Measurements from ENCODE around the gene POLR1A.

POLR1A gene

DNA sequence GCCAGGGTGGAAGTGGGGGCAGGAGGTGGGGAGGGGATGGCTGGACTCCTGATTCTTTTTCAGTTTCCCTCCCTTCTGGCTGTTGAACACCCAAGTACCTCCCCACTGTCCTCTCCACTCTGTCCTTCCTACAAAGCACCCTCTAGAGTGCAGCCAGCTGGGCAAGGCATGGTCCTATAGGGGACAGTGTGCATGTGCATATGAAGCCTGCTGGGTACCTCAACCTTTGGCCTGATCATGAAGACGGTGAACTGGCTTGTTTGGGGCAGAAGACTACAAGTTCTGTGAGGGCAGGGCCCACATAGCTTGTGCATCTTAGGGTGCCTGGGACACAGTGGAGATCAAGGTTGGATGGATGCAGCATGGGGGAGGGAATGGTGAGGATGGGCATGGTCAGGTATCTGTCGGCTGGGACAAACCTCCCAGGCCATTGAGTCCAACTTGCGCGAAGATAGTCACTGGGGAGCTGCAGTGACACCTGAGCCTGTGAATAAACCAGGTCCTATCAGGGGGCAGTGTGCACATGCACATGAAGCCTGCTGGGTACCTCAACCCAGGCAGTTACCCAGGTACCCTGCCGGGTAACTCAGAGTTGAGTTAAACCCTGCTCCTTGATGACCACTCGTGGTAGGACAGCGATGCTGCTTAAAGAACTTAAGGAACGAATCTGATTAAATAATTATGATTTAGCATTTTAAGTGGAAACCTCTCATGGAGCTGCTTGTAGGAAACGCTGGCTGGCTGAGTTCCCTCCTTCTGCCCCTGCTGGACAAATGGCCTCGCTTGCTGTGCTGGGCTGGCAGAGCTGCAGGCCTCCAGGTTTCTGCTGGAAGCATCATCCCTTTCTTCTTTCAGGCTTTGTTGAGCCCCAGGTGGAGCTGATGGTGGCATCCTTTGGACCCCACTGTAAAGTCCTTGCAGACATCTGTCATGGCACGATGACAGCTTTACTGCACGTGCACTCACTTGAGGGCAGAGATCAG lies 84.0 kb downstream of the POLR1A start:
- DNase-seq (ENCODE audit: low spot score), result peak; percentile 28

DNA sequence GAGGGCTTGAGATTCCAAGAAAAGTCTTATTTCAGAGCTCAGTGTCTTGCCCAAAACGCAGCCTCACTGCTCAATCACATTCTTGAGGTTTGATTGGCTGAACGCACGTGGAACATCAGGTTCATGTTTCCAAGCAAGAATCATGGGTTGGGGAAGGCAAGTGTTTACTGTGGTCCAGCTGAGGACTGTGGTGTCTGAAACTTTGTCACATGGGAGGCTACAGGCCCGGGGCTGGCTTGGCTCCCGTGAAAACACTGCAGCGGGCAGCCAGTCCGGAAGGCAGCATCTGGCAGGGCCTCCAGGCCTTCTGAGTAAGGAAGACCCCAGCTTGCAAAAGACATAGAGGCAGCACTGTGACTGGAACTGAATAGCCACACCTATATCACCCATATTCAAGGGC lies 84.7 kb downstream of the POLR1A start:
- no peak for DNase-seq (ENCODE audit: low spot score)

DNA sequence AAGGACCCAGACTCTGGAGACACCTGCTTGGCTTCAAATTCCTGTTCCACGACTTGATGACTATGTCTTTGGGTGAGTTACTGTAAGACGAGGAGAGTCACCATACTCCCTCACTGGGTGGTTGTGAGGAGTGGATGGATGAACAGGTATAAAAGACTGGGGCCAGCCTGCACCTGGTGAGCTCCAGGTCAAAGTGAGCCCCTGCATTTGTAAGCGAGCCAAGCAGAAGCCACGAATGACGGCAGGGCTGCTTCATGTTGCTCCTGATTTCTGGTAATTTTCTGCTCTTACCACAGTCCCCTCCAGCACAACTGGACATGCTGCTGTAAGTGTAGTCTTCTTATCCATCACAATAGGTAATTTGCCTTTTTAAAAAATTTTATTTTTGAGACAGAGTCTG lies 86.6 kb downstream of the POLR1A start:
- no peak for DNase-seq (ENCODE audit: low spot score)

DNA sequence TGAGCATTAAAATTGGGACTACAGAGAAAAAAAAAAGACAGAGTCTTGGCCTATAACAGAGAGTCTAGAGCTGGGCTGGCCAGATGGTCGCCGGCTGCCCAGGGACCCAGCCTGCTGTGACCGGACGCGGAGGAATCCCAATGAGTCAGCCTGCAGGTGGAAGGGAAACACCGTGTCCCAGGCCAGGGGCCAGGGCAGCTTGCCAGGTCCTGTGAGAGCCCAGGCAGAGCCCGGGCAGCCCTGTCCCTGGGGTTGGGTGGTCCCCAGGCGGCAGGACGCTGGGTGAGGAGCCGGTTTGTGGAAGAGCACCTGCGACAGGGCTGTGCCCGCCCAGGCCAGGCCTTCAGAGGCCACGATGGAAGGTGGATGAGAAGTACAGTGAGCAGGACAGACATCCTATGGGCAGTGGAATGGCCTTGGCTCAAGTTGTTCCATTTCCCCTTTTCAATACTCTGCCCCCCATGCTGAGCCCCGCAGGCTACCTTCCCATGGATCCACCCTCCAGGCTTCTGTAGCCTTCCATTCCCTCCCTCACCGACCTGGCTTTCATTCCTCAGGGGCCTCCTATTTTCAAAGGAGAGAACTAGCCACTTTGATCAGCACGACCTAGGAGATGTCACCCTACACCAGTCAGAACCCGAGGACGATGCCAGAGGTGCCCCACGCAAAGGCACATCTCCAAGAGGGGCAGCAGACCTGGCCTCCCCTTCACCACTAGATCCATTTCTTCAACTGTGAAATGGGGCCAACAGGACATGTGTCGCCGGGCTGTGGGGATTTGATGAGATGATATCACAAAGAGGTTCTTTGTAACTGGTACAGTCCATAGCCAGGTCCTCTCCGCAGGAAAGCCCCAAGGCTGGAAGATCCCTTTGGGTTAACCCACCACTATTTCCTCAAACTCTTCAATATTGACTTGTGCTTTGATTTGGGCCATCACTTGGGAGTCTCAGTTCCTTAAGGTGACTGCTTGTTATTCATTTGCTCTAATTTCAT lies 87.5 kb downstream of the POLR1A start:
- DNase-seq (ENCODE audit: low spot score), result no peak

- no peak for DNase-seq (ENCODE audit: low spot score)
These were observed 89.1 kb downstream of the POLR1A start for GRCh38 chr2:86016581-86016980.

DNA sequence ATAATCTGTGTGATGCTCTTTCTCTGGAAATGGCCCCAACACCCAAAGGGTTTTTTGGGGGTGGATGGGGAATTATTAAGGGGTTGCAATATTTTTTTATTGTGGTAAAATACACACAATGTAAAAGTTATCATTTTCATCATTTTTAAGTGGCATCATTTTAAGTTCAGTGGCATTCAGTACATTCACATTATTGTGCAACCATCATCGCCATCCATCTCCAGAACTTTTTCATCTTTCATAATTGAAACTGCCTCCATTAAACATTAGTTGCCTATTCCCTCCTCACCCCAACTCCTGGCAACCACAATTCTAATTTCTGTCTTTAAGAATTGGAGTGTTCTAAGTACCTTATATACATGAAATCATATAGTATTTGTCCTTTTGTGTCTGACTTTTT lies 90.0 kb downstream of the POLR1A start:
- no peak for DNase-seq (ENCODE audit: low spot score)

- DNase-seq (ENCODE audit: low spot score), result no peak
These were observed 90.7 kb downstream of the POLR1A start for GRCh38 chr2:86015006-86015405.

DNA sequence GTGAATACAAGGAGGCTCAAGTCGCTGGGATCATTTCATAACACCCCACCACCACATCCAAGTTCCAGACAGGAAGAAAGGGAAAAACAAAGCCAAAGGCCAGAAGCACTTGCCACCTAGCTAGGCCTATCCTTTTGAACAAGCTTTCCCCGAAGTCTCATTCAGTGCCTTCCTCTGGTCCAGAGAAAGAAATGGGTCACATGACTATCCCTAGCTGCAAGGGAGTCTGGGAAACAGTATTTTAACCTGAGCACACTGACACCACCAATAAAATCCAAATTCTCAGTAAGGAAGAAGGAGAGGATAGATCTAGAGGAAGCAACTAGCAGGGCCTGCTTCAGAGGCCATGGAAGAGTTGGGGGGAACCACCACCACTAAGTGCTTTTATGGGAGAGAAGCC lies 91.2 kb downstream of the POLR1A start:
- DNase-seq (ENCODE audit: low spot score), result no peak

DNA sequence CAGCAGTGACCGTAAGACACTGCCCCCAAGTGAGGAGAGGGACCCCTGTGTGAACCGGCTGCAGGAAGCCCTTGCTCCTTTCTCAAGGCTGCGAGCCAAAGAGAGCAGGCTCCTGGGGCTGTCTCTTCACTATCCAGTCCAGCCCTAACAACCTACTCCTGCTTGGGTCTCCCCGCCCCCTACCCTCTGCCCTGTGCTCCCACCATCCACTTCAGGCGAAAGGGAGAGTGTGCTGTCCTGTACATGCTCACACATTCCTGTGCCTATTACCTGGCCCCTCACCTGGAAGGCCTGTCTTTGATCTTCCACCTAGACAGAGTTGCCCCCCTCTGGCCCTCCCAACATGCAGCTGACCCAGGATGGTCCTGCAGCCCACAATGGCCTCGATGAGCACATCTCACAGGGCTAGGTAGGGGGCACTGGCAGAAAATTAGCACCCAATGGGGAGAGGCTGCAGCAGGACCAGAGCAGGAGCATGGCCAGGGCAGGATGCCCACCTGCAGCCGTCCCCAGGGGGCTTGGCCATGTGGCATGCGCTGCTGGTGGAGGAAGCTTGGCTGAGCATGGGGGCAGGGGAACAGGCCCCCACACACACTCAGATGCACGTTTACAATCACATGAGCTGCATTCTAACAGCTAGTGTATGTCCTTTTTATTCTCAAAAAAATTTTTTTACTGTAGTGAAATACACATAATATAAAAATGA lies 93.5 kb downstream of the POLR1A start:
- no peak for DNase-seq (ENCODE audit: low spot score)

GRCh38 chr2:86011449-86011941 lies 94.2 kb downstream of the POLR1A start:
- DNase-seq (ENCODE audit: low spot score), result no peak

- DNase-seq (ENCODE audit: low spot score), result no peak
These were observed 95.6 kb downstream of the POLR1A start for GRCh38 chr2:86010083-86010482.

- DNase-seq (ENCODE audit: low spot score), result no peak
These were observed 99.2 kb downstream of the POLR1A start for GRCh38 chr2:86006524-86006923.

DNA sequence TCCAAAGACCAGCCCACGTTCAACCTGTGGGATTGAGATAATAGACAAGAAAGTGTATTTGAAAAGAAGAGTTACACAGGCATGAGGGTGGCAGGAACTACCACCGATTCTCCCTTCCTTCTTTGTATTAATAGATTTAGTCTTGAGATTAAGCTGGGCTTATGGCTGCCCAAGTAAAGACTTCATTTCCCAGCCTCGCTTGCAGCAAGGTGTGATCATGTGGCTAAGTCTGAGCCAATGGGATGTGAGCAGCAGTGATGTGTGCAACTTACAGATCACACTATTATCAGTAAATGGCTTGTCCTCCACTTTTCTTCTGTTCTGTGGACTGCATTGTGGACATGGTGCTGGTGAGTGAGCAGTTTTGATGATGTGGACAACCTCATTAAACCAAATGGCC lies 101.7 kb downstream of the POLR1A start:
- DNase-seq (ENCODE audit: low spot score), result no peak

DNA sequence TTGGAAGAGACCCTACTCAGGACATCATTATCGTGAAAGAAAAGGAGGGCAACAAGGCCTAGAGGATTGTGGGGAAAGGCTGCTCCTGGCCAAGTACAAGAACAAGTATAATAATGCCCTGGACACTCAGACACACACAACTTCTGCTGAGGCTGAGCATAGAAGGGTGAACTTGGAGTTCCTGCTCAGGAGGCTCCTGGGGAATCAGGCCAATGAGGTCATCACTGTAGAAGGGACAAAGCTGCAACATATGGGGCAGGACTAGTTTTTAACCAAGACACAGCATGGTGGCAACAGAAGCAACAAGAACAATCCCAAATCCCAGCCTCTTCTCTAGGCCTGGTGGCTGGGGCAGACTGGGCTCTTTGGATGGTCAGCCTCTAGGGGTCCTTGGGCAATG lies 102.6 kb downstream of the POLR1A start:
- DNase-seq (ENCODE audit: low spot score), result no peak

DNA sequence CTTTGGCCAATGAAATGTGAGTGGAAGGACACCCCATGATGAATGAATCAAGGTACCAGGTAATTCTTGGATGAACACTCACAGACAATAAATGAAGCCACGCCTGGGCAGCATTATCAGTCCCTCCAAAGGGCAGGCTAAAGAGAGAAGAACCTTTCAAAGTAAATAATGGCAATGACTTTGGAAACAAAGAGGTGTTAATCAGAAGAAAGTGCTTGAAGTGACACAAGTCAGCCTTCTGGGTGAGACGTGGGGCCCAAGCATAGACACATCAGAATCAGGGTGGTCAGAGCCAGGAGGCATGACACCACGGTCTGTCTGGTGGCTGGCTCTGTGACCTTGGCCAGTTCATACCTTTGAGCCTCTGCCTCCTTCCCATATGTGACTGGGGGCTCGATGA lies 103.3 kb downstream of the POLR1A start:
- DNase-seq (ENCODE audit: low spot score), result no peak

GRCh38 chr2:86001326-86001725 lies 104.4 kb downstream of the POLR1A start:
- DNase-seq (ENCODE audit: low spot score), result no peak

DNA sequence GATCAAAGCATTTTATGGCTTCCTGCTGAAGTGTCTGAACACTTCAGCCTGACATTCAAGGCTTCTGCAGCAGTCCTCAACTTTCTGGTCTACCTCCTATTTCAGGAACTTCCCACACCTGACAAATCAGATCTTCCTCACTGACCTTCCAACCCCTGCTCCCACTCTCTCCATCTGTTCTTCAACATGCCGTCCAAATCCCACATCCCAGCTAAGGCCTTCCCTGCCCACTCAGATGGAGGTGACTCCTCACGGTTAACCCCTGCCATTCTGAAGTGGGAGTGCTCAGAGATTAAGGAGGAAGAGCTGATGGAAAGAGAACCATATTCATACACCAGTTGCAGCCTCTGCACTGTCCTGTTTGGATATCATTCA lies 104.8 kb downstream of the POLR1A start:
- DNase-seq (ENCODE audit: low spot score), result no peak

DNA sequence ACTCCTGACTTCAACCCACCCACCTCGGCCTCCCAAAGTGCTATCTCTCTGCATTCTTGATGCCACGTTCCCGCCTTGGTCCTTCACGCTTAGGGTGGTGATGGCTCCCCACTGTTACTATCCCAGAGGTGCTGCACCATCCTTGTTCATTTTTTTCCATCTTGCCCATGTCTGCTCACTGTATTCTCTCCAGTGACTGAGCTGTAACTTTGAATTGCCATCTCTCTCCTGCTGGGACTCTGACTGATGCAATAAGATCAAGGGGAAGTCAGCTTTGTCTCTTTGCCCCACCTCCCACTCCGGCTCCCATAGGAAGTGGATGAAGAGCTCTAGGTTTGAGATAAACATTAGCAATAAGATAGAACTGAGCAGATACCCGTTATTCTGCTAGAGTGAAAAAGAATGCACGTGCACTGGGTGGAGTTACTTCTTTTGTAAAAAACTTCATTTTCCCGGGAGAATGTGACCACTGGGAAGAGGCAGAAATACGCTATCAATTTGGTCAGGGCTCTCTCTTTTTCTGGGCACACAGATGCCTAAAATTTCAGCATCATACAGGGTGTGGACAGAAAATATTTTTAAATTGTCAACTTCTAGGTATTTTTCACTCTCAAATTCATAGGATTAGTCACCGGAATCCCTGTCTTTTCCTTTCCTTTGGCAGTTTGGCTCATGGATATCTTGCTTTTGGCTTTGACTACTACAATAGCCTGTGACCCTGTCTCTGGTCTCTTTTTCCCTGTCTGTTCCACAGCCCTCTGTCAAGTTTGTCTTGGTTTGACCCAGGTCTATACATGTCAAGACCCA lies 105.4 kb downstream of the POLR1A start:
- DNase-seq (ENCODE audit: low spot score), result no peak

DNA sequence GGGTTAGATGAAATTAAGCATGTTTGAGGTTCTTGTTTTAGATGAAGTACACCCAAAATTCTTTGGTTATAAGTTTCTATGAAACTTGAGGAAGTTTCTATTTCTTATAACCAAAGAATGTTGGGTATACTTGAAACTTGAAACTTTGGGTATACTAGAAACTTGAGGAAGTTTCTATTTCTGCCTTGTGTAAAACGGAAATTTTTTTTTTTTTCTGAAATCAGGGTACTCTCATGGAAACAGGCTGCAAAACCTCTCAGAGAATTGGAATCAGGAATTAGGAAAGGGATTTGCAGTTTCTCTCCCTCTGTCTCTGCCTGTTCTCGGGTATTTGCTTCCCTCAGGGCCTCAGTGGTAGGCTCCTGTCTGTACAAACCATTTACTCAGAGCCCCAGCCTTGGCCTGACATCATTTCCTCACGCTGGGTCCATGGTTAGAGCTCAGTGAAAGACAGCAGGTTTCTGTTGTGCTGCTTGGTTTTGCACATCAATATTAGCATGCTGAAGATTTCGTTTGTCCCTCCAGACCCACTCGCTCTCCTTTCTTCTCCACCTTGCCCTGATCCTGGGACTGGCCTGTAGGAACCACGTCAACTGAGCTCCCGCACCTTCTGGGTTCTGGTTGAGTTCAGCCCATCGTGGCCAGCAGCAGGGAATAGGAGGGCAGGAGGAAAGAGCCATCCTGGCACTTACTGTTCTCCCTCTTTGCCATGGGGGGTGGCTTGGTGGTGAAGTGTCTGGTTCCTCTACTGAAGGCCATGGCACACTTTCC lies 106.4 kb downstream of the POLR1A start:
- peak; percentile 20 for DNase-seq (ENCODE audit: low spot score)

All from AG08395 (cell line).